WTC11 (cell line): ENCODE data around the gene ACOXL.

Source experiments
- E2F1 ChIP-seq: sonication (generic); formaldehyde crosslinking; IDR thresholded peaks from 2 replicates; pipeline ENCODE4 v1.8.0; 2022; ENCODE audit warnings: mild to moderate bottlenecking, missing genetic modification reagents
- ELF4 ChIP-seq: sonication (generic); formaldehyde crosslinking; IDR thresholded peaks from 2 replicates; pipeline ENCODE4 v1.8.1; 2022; ENCODE audit warnings: low read depth, mild to moderate bottlenecking, moderate library complexity, missing genetic modification reagents
- ESRRA ChIP-seq: sonication (generic); formaldehyde crosslinking; IDR thresholded peaks from 2 replicates; pipeline ENCODE4 v1.8.1; 2022; ENCODE audit warnings: mild to moderate bottlenecking, missing genetic modification reagents, borderline replicate concordance
- FOXJ3 ChIP-seq: sonication (generic); formaldehyde crosslinking; IDR thresholded peaks from 2 replicates; pipeline ENCODE4 v1.9.0; 2021; ENCODE audit warnings: missing genetic modification reagents, mild to moderate bottlenecking, borderline replicate concordance
- KAT7 ChIP-seq: sonication (generic); formaldehyde crosslinking; IDR thresholded peaks from 2 replicates; pipeline ENCODE4 v1.8.1; 2023; ENCODE audit warnings: missing genetic modification reagents, mild to moderate bottlenecking, borderline replicate concordance
- NFE2L1 ChIP-seq: sonication (generic); formaldehyde crosslinking; IDR thresholded peaks from 2 replicates; pipeline ENCODE4 v1.8.1; 2023; ENCODE audit warnings: missing genetic modification reagents
- PREB ChIP-seq: sonication (generic); formaldehyde crosslinking; IDR thresholded peaks from 2 replicates; pipeline ENCODE4 v1.8.1; 2022; ENCODE audit warnings: mild to moderate bottlenecking, missing genetic modification reagents, moderate library complexity, borderline replicate concordance
- ZNF263 ChIP-seq: sonication (generic); formaldehyde crosslinking; IDR thresholded peaks from 2 replicates; pipeline ENCODE4 v1.8.1; 2022; ENCODE audit warnings: low read depth, mild to moderate bottlenecking, moderate library complexity, missing genetic modification reagents
- TF ChIP-seq, protein P1 (sequence below): fragments of 200-600 bp; IDR thresholded peaks from 2 replicates; pipeline ENCODE4 v1.8.0; 2022; ENCODE audit warnings: antibody characterized with exemption
- TF ChIP-seq, protein P2 (sequence below): fragments of 250-450 bp; sonication (Bioruptor Pico); IDR thresholded peaks from 2 replicates; pipeline ENCODE4 v1.9.0; 2021; ENCODE audit warnings: moderate library complexity, mild to moderate bottlenecking, inconsistent platforms, borderline replicate concordance
- TF ChIP-seq, protein P3 (sequence below): sonication (generic); formaldehyde crosslinking; IDR thresholded peaks from 2 replicates; pipeline ENCODE4 v1.8.1; 2023; ENCODE audit warnings: mild to moderate bottlenecking, missing genetic modification reagents, moderate library complexity
- TF ChIP-seq, protein P4 (sequence below): sonication (generic); formaldehyde crosslinking; IDR thresholded peaks from 2 replicates; pipeline ENCODE4 v1.8.1; 2022; ENCODE audit warnings: low read depth, missing genetic modification reagents, borderline replicate concordance

GRCh38 chr2:111118481-111118980, 386.2 kb downstream of the ACOXL start:
- TF ChIP-seq PREB (CRISPR knock-in tag) (no peak), ZNF263 (CRISPR knock-in tag) (no peak), NFE2L1 (no peak), KAT7 (CRISPR knock-in tag) (no peak), E2F1 (CRISPR knock-in tag) (no peak), FOXJ3 (CRISPR knock-in tag) (no peak), ELF4 (CRISPR knock-in tag) (no peak), ESRRA (CRISPR knock-in tag) (no peak)
- TF ChIP-seq, protein P1, sequence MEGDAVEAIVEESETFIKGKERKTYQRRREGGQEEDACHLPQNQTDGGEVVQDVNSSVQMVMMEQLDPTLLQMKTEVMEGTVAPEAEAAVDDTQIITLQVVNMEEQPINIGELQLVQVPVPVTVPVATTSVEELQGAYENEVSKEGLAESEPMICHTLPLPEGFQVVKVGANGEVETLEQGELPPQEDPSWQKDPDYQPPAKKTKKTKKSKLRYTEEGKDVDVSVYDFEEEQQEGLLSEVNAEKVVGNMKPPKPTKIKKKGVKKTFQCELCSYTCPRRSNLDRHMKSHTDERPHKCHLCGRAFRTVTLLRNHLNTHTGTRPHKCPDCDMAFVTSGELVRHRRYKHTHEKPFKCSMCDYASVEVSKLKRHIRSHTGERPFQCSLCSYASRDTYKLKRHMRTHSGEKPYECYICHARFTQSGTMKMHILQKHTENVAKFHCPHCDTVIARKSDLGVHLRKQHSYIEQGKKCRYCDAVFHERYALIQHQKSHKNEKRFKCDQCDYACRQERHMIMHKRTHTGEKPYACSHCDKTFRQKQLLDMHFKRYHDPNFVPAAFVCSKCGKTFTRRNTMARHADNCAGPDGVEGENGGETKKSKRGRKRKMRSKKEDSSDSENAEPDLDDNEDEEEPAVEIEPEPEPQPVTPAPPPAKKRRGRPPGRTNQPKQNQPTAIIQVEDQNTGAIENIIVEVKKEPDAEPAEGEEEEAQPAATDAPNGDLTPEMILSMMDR, result no peak
- TF ChIP-seq, protein P2, sequence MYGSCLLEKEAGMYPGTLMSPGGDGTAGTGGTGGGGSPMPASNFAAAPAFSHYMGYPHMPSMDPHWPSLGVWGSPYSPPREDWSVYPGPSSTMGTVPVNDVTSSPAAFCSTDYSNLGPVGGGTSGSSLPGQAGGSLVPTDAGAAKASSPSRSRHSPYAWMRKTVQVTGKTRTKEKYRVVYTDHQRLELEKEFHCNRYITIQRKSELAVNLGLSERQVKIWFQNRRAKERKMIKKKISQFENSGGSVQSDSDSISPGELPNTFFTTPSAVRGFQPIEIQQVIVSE (CRISPR knock-in tag), result no peak
- TF ChIP-seq, protein P3, sequence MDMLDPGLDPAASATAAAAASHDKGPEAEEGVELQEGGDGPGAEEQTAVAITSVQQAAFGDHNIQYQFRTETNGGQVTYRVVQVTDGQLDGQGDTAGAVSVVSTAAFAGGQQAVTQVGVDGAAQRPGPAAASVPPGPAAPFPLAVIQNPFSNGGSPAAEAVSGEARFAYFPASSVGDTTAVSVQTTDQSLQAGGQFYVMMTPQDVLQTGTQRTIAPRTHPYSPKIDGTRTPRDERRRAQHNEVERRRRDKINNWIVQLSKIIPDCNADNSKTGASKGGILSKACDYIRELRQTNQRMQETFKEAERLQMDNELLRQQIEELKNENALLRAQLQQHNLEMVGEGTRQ (CRISPR knock-in tag), result no peak
- TF ChIP-seq, protein P4, sequence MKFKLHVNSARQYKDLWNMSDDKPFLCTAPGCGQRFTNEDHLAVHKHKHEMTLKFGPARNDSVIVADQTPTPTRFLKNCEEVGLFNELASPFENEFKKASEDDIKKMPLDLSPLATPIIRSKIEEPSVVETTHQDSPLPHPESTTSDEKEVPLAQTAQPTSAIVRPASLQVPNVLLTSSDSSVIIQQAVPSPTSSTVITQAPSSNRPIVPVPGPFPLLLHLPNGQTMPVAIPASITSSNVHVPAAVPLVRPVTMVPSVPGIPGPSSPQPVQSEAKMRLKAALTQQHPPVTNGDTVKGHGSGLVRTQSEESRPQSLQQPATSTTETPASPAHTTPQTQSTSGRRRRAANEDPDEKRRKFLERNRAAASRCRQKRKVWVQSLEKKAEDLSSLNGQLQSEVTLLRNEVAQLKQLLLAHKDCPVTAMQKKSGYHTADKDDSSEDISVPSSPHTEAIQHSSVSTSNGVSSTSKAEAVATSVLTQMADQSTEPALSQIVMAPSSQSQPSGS (CRISPR knock-in tag), result no peak
